Erythroblast (primary cell): ENCODE measurements around the gene CILP2.

Experiments used
- GATA1 ChIP-seq: IDR thresholded peaks from 2 replicates; pipeline ENCODE4 v1.6.1; 2011; ENCODE audit warnings: low read depth, mild to moderate bottlenecking, control low read depth, low read length, moderate library complexity
- POLR2A ChIP-seq: IDR thresholded peaks from 2 replicates; pipeline ENCODE4 v1.6.1; 2011; ENCODE audit warnings: mild to moderate bottlenecking, low read length

GRCh38 chr19:19591133-19591825 lies 53.2 kb downstream of the CILP2 start:
- TF ChIP-seq POLR2A (no peak), GATA1 (no peak)
